Neuronal stem cell (in vitro differentiated cells): Measurements from ENCODE around the gene FAM131B.
A peak's percentile ranks its signal among the peaks of the same experiment; 100 is the strongest.

Experiments used
- DNase-seq: peaks from one replicate; pipeline ENCODE4 v3.0.0-alpha.2; 2013; ENCODE audit warnings: low spot score
- H2AFZ ChIP-seq: one replicate; pipeline ENCODE4 v1.6.1; 2013; ENCODE audit warnings: mild to moderate bottlenecking, low read length, inconsistent platforms
- H2AK5ac ChIP-seq: 2 replicates; pipeline ENCODE4 v1.6.1; 2013; ENCODE audit warnings: low read depth, mild to moderate bottlenecking, inconsistent platforms, low read length, moderate library complexity, mixed read lengths
- H2BK120ac ChIP-seq: 2 replicates; pipeline ENCODE4 v1.6.1; 2013; ENCODE audit warnings: low read depth, mild to moderate bottlenecking, inconsistent platforms, low read length, moderate library complexity, mixed read lengths
- H2BK12ac ChIP-seq: one replicate; pipeline ENCODE4 v1.6.1; 2013; ENCODE audit warnings: low read length, inconsistent platforms
- H2BK15ac ChIP-seq: 2 replicates; pipeline ENCODE4 v1.6.1; 2013; ENCODE audit warnings: mild to moderate bottlenecking, low read length, inconsistent platforms, mixed read lengths
- H2BK5ac ChIP-seq: one replicate; pipeline ENCODE4 v1.6.1; 2013; ENCODE audit warnings: inconsistent platforms, mild to moderate bottlenecking, low read length, moderate library complexity
- H3K14ac ChIP-seq: one replicate; pipeline ENCODE4 v1.6.1; 2013; ENCODE audit warnings: low read length, inconsistent platforms
- H3K18ac ChIP-seq: 2 replicates; pipeline ENCODE4 v1.6.1; 2013; ENCODE audit warnings: low read length, inconsistent platforms
- H3K23ac ChIP-seq: 2 replicates; pipeline ENCODE4 v1.6.1; 2013; ENCODE audit warnings: low read depth, mild to moderate bottlenecking, mixed read lengths, low read length, inconsistent platforms; ENCODE audit not compliant: poor library complexity
- H3K27ac ChIP-seq: replicated peaks from 3 replicates; pipeline ENCODE4 v1.5.1; 2013; ENCODE audit warnings: low read length, inconsistent platforms
- H3K27me3 ChIP-seq, 3 experiments: 2 replicates each; pipeline ENCODE4 v1.6.1; 2013; ENCODE audit warnings: low read length in 3 of 3, mild to moderate bottlenecking in 2 of 3, inconsistent platforms in 1 of 3, low read depth in 1 of 3, mixed read lengths in 1 of 3, moderate library complexity in 1 of 3; ENCODE audit not compliant: control insufficient read depth in 3 of 3, insufficient read depth in 3 of 3
- H3K36me3 ChIP-seq, 2 donors: replicated peaks in 1 of 2; 2 replicates each; pipeline ENCODE4 v1.6.1; 2013; ENCODE audit warnings: low read length in 2 of 2; ENCODE audit not compliant: control insufficient read depth in 2 of 2, insufficient read depth in 2 of 2
- H3K4ac ChIP-seq: 2 replicates; pipeline ENCODE4 v1.6.1; 2013; ENCODE audit warnings: inconsistent platforms, mild to moderate bottlenecking, low read length, moderate library complexity
- H3K4me1 ChIP-seq, 2 donors: 1 replicate in 1 of 2; 2 replicates in 1 of 2; pipeline ENCODE4 v1.6.1; 2013; ENCODE audit warnings: low read length in 2 of 2, low read depth in 1 of 2; ENCODE audit not compliant: control insufficient read depth in 2 of 2, insufficient read depth in 1 of 2
- H3K4me2 ChIP-seq: one replicate; pipeline ENCODE4 v1.6.1; 2013; ENCODE audit warnings: mild to moderate bottlenecking, low read length, inconsistent platforms; ENCODE audit not compliant: insufficient read depth, poor library complexity, severe bottlenecking
- H3K4me3 ChIP-seq, 2 donors: 2 replicates each; pipeline ENCODE4 v1.5.1; 2013; ENCODE audit warnings: low read length in 2 of 2, mild to moderate bottlenecking in 2 of 2, inconsistent platforms in 1 of 2, moderate library complexity in 1 of 2
- H3K79me1 ChIP-seq: one replicate; pipeline ENCODE4 v1.6.1; 2013; ENCODE audit warnings: low read depth, mild to moderate bottlenecking, inconsistent platforms, low read length, moderate library complexity
- H3K9ac ChIP-seq: one replicate; pipeline ENCODE4 v1.6.1; 2013; ENCODE audit warnings: mild to moderate bottlenecking, low read depth, low read length, inconsistent platforms; ENCODE audit not compliant: poor library complexity
- H3K9me3 ChIP-seq, 2 donors: replicated peaks in 1 of 2; 2 replicates each; pipeline versions ENCODE3 to v1.6.1; 2013; ENCODE audit warnings: low read length in 2 of 2, mild to moderate bottlenecking in 2 of 2, inconsistent platforms in 1 of 2, low read depth in 1 of 2, mixed read lengths in 1 of 2, moderate library complexity in 1 of 2; ENCODE audit not compliant: control insufficient read depth in 2 of 2, insufficient read depth in 1 of 2
- H4K8ac ChIP-seq: one replicate; pipeline ENCODE4 v1.6.1; 2013; ENCODE audit warnings: low read depth, mild to moderate bottlenecking, inconsistent platforms, low read length, moderate library complexity
- H4K91ac ChIP-seq: one replicate; pipeline ENCODE4 v1.6.1; 2013; ENCODE audit warnings: low read length, low read depth, mild to moderate bottlenecking, inconsistent platforms; ENCODE audit not compliant: poor library complexity
- WGBS, 2 donors: extraction: QIAGEN DNeasy Blood & Tissue Kit; methylation state at CpG; one replicate each; pipeline ENCODE4 v1.1.7; 2013; ENCODE audit warnings: missing lambda C conversion rate in 2 of 2, mixed read lengths in 1 of 2; ENCODE audit not compliant: insufficient read length in 2 of 2, insufficient replicate concordance in 1 of 2; ENCODE audit errors: extremely low coverage in 2 of 2; 5-methylcytosine and 5-hydroxymethylcytosine counted together

FAM131B gene

GRCh38 chr7:143367972-143368371, 5.5 kb upstream of the FAM131B start:
- Histone ChIP-seq H2BK120ac (no peak overlapping the region), H3K27ac (no peak overlapping the region), H2BK15ac (no peak overlapping the region), H3K4me1 (peaks cover 7 to 11% of the 10 kb centered on the region in 2 donors), H3K79me1 (no peaks in the 10 kb centered on the region), H3K4ac (no peak overlapping the region), H2BK5ac (no peak overlapping the region), H4K8ac (no peak overlapping the region), H3K27me3 (peaks cover 0 to 10% (median 3%) of the 10 kb centered on the region in 3 experiments), H3K9ac (no peak overlapping the region), H4K91ac (no peak overlapping the region), H3K4me2 (no peak overlapping the region), H2AFZ (no peak overlapping the region), H3K14ac (no peak overlapping the region), H3K23ac (no peak overlapping the region), H3K9me3 (no peaks in the 10 kb centered on the region), H2BK12ac (no peak overlapping the region), H3K18ac (peak overlapping the region; percentile 63), H2AK5ac (no peak overlapping the region), H3K4me3 (no peak overlapping the region), H3K36me3 (no peaks in the 10 kb centered on the region)
- DNase-seq, result no peak
- no CpG with 5 or more reads among the region's 4 CpGs for WGBS, 2 donors

- H4K91ac ChIP-seq, result no peak overlapping the region
- no peak overlapping the region for H2BK15ac ChIP-seq
- H3K27me3 ChIP-seq, result peaks cover 0 to 10% (median 3%) of the 10 kb centered on the region in 3 experiments
- no peak overlapping the region for H3K9ac ChIP-seq
- no peaks in the 10 kb centered on the region for H3K79me1 ChIP-seq
- H2BK120ac ChIP-seq, result no peak overlapping the region
- peak overlapping the region; percentile 99 for H2AFZ ChIP-seq
- H3K9me3 ChIP-seq, result no peaks in the 10 kb centered on the region
- peak overlapping the region; percentile 85 for H3K4me2 ChIP-seq
- WGBS, 2 donors, result no CpG with 5 or more reads among the region's 19 CpGs
- no peak overlapping the region for H2BK5ac ChIP-seq
- H2AK5ac ChIP-seq, result peak overlapping the region; percentile 40
- no peak for DNase-seq
- no peak overlapping the region for H3K27ac ChIP-seq
- no peak overlapping the region for H3K14ac ChIP-seq
- H2BK12ac ChIP-seq, result no peak overlapping the region
- peak overlapping the region; percentile 84 for H3K18ac ChIP-seq
- peaks cover 7 to 15% of the 10 kb centered on the region in 2 donors for H3K4me1 ChIP-seq
- H3K4ac ChIP-seq, result no peak overlapping the region
- no peak overlapping the region for H3K23ac ChIP-seq
- peak overlapping the region; percentile 82 to 92 for H3K4me3 ChIP-seq
- H4K8ac ChIP-seq, result no peak overlapping the region
- peaks cover 9 to 13% of the 10 kb centered on the region in 2 donors for H3K36me3 ChIP-seq
Observed at GRCh38 chr7:143363016-143363937, 764 bp upstream of the FAM131B start.

GRCh38 chr7:143361552-143362130, 872 bp downstream of the FAM131B start:
- Histone ChIP-seq H3K4ac (no peak overlapping the region), H3K79me1 (no peaks in the 10 kb centered on the region), H3K14ac (no peak overlapping the region), H2AK5ac (peak overlapping the region; percentile 14), H2AFZ (peak overlapping the region; percentile 99), H3K4me2 (peak overlapping the region; percentile 85), H3K4me1 (peaks cover 7 to 15% of the 10 kb centered on the region in 2 donors), H4K91ac (no peak overlapping the region), H3K23ac (peak overlapping the region; percentile 87), H2BK15ac (peak overlapping the region; percentile 97), H3K27me3 (peaks cover 0 to 10% (median 3%) of the 10 kb centered on the region in 3 experiments), H3K9me3 (no peaks in the 10 kb centered on the region), H3K36me3 (peaks cover 20 to 23% of the 10 kb centered on the region in 2 donors), H2BK120ac (peak overlapping the region; percentile 48), H3K4me3 (peak overlapping the region; percentile 92 to 100), H2BK12ac (no peak overlapping the region), H3K9ac (peak overlapping the region; percentile 96), H3K27ac (no peak overlapping the region), H2BK5ac (peak overlapping the region; percentile 91), H3K18ac (peak overlapping the region; percentile 98), H4K8ac (no peak overlapping the region)
- DNase-seq, result peak; percentile 24
- no CpG with 5 or more reads among the region's 46 CpGs for WGBS, 2 donors
